K562 (cell line): ENCODE data around the gene C13orf46. TPM values are rescaled to one million over a fixed set of nuclear protein-coding genes. Genes with fewer than 3 reads are reported as not detected.

ENCODE experiments used
- CBFA2T2 ChIP-seq: fragments of 450-650 bp; conservative IDR thresholded peaks from 2 replicates; pipeline ENCODE4 v1.6.1; 2017; ENCODE audit warnings: mild to moderate bottlenecking
- CBX1 ChIP-seq: sonication (generic); IDR thresholded peaks from 2 replicates; pipeline ENCODE4 v1.6.1; 2016; ENCODE audit warnings: antibody characterized with exemption, low read depth, mild to moderate bottlenecking
- EHMT2 ChIP-seq: fragments of 450-650 bp; IDR thresholded peaks from 2 replicates; pipeline ENCODE4 v1.6.1; 2018; ENCODE audit warnings: antibody characterized with exemption
- GABPB1 ChIP-seq: sonication (generic); formaldehyde crosslinking; IDR thresholded peaks from 2 replicates; pipeline ENCODE4 v1.8.0; 2022; ENCODE audit warnings: mild to moderate bottlenecking, missing genetic modification reagents
- MTA3 ChIP-seq: fragments of 450-650 bp; formaldehyde crosslinking; IDR thresholded peaks from 2 replicates; pipeline ENCODE4 v1.6.1; 2017; ENCODE audit warnings: mild to moderate bottlenecking, borderline replicate concordance
- NEUROD1 ChIP-seq: fragments of 150-350 bp; IDR thresholded peaks from 2 replicates; pipeline ENCODE4 v1.6.1; 2014; ENCODE audit warnings: borderline replicate concordance, low read length, low read depth; ENCODE audit not compliant: partially characterized antibody
- PHB2 ChIP-seq: fragments of 450-650 bp; IDR thresholded peaks from 2 replicates; pipeline ENCODE4 v1.6.1; 2017; ENCODE audit warnings: low read depth
- TEAD1 ChIP-seq, 2 experiments: fragments of 450-650 bp in 1 of 2; sonication (generic) in 1 of 2; formaldehyde crosslinking; IDR thresholded peaks; 2 replicates each; pipeline versions ENCODE4 v1.4.0 to v1.8.0; 2020 to 2022; ENCODE audit warnings: mild to moderate bottlenecking in 2 of 2, missing genetic modification reagents in 1 of 2
- U2AF1 ChIP-seq: fragments of 200-400 bp; formaldehyde crosslinking; optimal IDR thresholded peaks from 2 replicates; pipeline ENCODE3; 2017; ENCODE audit warnings: mild to moderate bottlenecking, low read depth, low read length, moderate library complexity
- YY1 ChIP-seq, 3 experiments: IDR thresholded peaks; 2 replicates each; pipeline ENCODE4 v1.6.1; 2011; ENCODE audit warnings: low read length in 2 of 3, mild to moderate bottlenecking in 2 of 3, moderate library complexity in 2 of 3, borderline replicate concordance in 1 of 3, control low read depth in 1 of 3, low read depth in 1 of 3; ENCODE audit not compliant: insufficient read depth in 3 of 3, insufficient replicate concordance in 2 of 3, control insufficient read depth in 1 of 3, insufficient read length in 1 of 3; ENCODE audit errors: extremely low read depth in 1 of 3
- ZHX1 ChIP-seq: fragments of 150-350 bp; conservative IDR thresholded peaks from 2 replicates; pipeline ENCODE4 v1.6.1; 2014; ENCODE audit warnings: low read length
- ZNF41 ChIP-seq: fragments of 250-450 bp; sonication (Bioruptor Pico); conservative IDR thresholded peaks from 2 replicates; pipeline ENCODE4 v1.4.0; 2020; ENCODE audit warnings: mild to moderate bottlenecking
- ZNF436 ChIP-seq: fragments of 250-450, 450-650 bp; sonication (Bioruptor Pico); formaldehyde crosslinking; IDR thresholded peaks from 2 replicates; pipeline ENCODE4 v1.7.0; 2020; ENCODE audit warnings: mild to moderate bottlenecking
- ZNF507 ChIP-seq: conservative IDR thresholded peaks from 2 replicates; pipeline ENCODE4 v1.6.1; 2017; ENCODE audit warnings: missing genetic modification characterization, missing compliant biosample characterization
- polyA plus RNA-seq, 8 experiments: library from polyadenylated mRNA; depleted of rRNA in 4 of 8; stranded (reverse) in 5 of 8; unstranded in 3 of 8; fragments of >200 nt; fragmentation: Nextera tagmentation in 2 of 8; fragmentation: Illumina TruSeq in 1 of 8; extraction: Ambion mirVana in 2 of 8; extraction: Trizol in 1 of 8; gene quantifications; 2 replicates each; pipeline versions ENCODE4 v1.2.1 to v1.2.3, GENCODE V29; 2011 to 2014; ENCODE audit warnings: inconsistent platforms in 1 of 8, missing spikeins in 1 of 8
- total RNA-seq, 7 experiments: library from RNA; depleted of rRNA in 6 of 7; stranded (reverse); fragments of >200 nt in 6 of 7; fragmentation: Illumina TruSeq in 2 of 7; extraction: Trizol in 2 of 7; gene quantifications; 2 replicates each; pipeline versions ENCODE4 v1.2.1 to v1.2.3, GENCODE V29; 2011 to 2021; ENCODE audit warnings: low replicate concordance in 1 of 7
- TF ChIP-seq, protein P1 (sequence below): fragments of 250-450 bp; sonication (Bioruptor Pico); IDR thresholded peaks from 2 replicates; pipeline ENCODE4 v1.4.0; 2020
- TF ChIP-seq, protein P2 (sequence below): conservative IDR thresholded peaks from 2 replicates; pipeline ENCODE4 v1.6.1; 2011; ENCODE audit warnings: low read depth, mild to moderate bottlenecking, low read length; ENCODE audit not compliant: control insufficient read depth
- TF ChIP-seq, protein P3 (sequence below): fragments of 250-450 bp; sonication (Bioruptor Pico); IDR thresholded peaks from 2 replicates; pipeline ENCODE4 v1.8.0; 2021; ENCODE audit warnings: borderline replicate concordance, mild to moderate bottlenecking, moderate library complexity; ENCODE audit not compliant: poor library complexity, severe bottlenecking

Gene C13orf46
- total and polyA plus RNA-seq, 9 of the 15 experiments (the other 6 are each of a cell fraction or from before 2014, with no cell fraction given), result 0.04 to 0.24 (median 0.05) TPM; not detected in 4

GRCh38 chr13:113951246-113951999 is 22.5 kb downstream of the C13orf46 start (continued):
- no peak for TF ChIP-seq ZHX1
- TF ChIP-seq CBFA2T2, result no peak
- TF ChIP-seq U2AF1, result no peak
- peak; percentile 55; the same call in 1 of the 2 replicates for TF ChIP-seq EHMT2
- no peak for TF ChIP-seq ZNF507 (tag)
- TF ChIP-seq NEUROD1, result no peak
- TF ChIP-seq PHB2, result no peak
- no peak for TF ChIP-seq CBX1
- TF ChIP-seq YY1 (IDR thresholded peaks at IDR 0.05; ENCODE audit: borderline replicate concordance in 1 of 3, control insufficient read depth in 1 of 3, extremely low read depth in 1 of 3, insufficient read depth in 3 of 3, insufficient read length in 1 of 3, insufficient replicate concordance in 2 of 3, low read depth in 1 of 3, low read length in 2 of 3), result no peak
- TF ChIP-seq, protein P1, sequence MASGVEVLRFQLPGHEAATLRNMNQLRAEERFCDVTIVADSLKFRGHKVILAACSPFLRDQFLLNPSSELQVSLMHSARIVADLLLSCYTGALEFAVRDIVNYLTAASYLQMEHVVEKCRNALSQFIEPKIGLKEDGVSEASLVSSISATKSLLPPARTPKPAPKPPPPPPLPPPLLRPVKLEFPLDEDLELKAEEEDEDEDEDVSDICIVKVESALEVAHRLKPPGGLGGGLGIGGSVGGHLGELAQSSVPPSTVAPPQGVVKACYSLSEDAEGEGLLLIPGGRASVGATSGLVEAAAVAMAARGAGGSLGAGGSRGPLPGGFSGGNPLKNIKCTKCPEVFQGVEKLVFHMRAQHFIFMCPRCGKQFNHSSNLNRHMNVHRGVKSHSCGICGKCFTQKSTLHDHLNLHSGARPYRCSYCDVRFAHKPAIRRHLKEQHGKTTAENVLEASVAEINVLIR (CRISPR knock-in tag), result no peak
- TF ChIP-seq, protein P2, sequence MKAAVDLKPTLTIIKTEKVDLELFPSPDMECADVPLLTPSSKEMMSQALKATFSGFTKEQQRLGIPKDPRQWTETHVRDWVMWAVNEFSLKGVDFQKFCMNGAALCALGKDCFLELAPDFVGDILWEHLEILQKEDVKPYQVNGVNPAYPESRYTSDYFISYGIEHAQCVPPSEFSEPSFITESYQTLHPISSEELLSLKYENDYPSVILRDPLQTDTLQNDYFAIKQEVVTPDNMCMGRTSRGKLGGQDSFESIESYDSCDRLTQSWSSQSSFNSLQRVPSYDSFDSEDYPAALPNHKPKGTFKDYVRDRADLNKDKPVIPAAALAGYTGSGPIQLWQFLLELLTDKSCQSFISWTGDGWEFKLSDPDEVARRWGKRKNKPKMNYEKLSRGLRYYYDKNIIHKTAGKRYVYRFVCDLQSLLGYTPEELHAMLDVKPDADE, result no peak
- TF ChIP-seq GABPB1 (CRISPR knock-in tag), result 0 out of 2 replicates have a peak, but pooled peaks have one; percentile 30
- no peak for TF ChIP-seq ZNF41 (CRISPR knock-in tag)
- TF ChIP-seq, protein P3, sequence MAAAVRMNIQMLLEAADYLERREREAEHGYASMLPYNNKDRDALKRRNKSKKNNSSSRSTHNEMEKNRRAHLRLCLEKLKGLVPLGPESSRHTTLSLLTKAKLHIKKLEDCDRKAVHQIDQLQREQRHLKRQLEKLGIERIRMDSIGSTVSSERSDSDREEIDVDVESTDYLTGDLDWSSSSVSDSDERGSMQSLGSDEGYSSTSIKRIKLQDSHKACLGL (CRISPR knock-in tag), result no peak
- no peak for TF ChIP-seq TEAD1 (CRISPR knock-in tag; IDR thresholded peaks at IDR 0.05)
- TF ChIP-seq MTA3, result no peak
- no peak for TF ChIP-seq ZNF436
